Nephron progenitor cell (in vitro differentiated cells): ENCODE data around the gene SGPP2.
A peak's percentile ranks its signal among the peaks of the same experiment; 100 is the strongest.

ENCODE experiments used
- DNase-seq: peaks from one replicate; pipeline ENCODE4 v3.0.0; 2021
- H3K27ac Mint-ChIP-seq: 2 replicates; pipeline ENCODE4 v1.8.0; 2021; ENCODE audit warnings: mild to moderate bottlenecking, moderate library complexity, mixed read lengths
- H3K27me3 Mint-ChIP-seq: 2 replicates; pipeline ENCODE4 v1.8.0; 2021; ENCODE audit warnings: mild to moderate bottlenecking, low read depth, mixed read lengths; ENCODE audit not compliant: poor library complexity
- H3K36me3 Mint-ChIP-seq: 2 replicates; pipeline ENCODE4 v1.8.0; 2021; ENCODE audit warnings: low read depth, mixed read lengths
- H3K4me1 Mint-ChIP-seq: 2 replicates; pipeline ENCODE4 v1.8.0; 2021; ENCODE audit warnings: mixed read lengths
- H3K4me3 Mint-ChIP-seq: 2 replicates; pipeline ENCODE4 v1.8.0; 2021; ENCODE audit warnings: mild to moderate bottlenecking, moderate library complexity, mixed read lengths
- H3K9me3 Mint-ChIP-seq: 2 replicates; pipeline ENCODE4 v1.8.0; 2021; ENCODE audit warnings: mild to moderate bottlenecking, moderate library complexity, mixed read lengths
- CTCF ChIP-seq: fragments of 200-600 bp; sonication (generic); IDR thresholded peaks from 2 replicates; pipeline ENCODE4 v1.5.0; 2021; ENCODE audit warnings: antibody characterized with exemption

The SGPP2 gene

GRCh38 chr2:222561817-222562645 is 137.7 kb downstream of the SGPP2 start:
- peaks cover 2% of the 10 kb centered on the region for H3K9me3 Mint-ChIP-seq
- peak; percentile 58 for DNase-seq
- TF ChIP-seq CTCF, result peak; percentile 62
- peaks cover 47% of the 10 kb centered on the region for H3K4me1 Mint-ChIP-seq
- no peak overlapping the region for H3K4me3 Mint-ChIP-seq
- peaks cover 14% of the 10 kb centered on the region for H3K36me3 Mint-ChIP-seq
- peaks cover 7% of the 10 kb centered on the region for H3K27me3 Mint-ChIP-seq
- H3K27ac Mint-ChIP-seq, result peak overlapping the region; percentile 12

GRCh38 chr2:222563106-222563718 is 138.9 kb downstream of the SGPP2 start:
- H3K4me1 Mint-ChIP-seq, result peaks cover 51% of the 10 kb centered on the region
- DNase-seq, result no peak
- H3K9me3 Mint-ChIP-seq, result no peaks in the 10 kb centered on the region
- H3K36me3 Mint-ChIP-seq, result peaks cover 13% of the 10 kb centered on the region
- TF ChIP-seq CTCF, result no peak
- no peak overlapping the region for H3K4me3 Mint-ChIP-seq
- H3K27me3 Mint-ChIP-seq, result peaks cover 4% of the 10 kb centered on the region
- no peak overlapping the region for H3K27ac Mint-ChIP-seq

- no peak for DNase-seq
- peaks cover 56% of the 10 kb centered on the region for H3K4me1 Mint-ChIP-seq
- peaks cover 8% of the 10 kb centered on the region for H3K36me3 Mint-ChIP-seq
- no peak overlapping the region for H3K4me3 Mint-ChIP-seq
- peaks cover 4% of the 10 kb centered on the region for H3K27me3 Mint-ChIP-seq
- no peak for TF ChIP-seq CTCF
- no peak overlapping the region for H3K27ac Mint-ChIP-seq
- no peaks in the 10 kb centered on the region for H3K9me3 Mint-ChIP-seq
Measured at GRCh38 chr2:222563936-222564335, 139.6 kb downstream of the SGPP2 start.

GRCh38 chr2:222566229-222566628 is 141.9 kb downstream of the SGPP2 start:
- no peak for DNase-seq
- H3K36me3 Mint-ChIP-seq, result peaks cover 13% of the 10 kb centered on the region
- H3K27ac Mint-ChIP-seq, result no peak overlapping the region
- no peak overlapping the region for H3K4me3 Mint-ChIP-seq
- no peak for TF ChIP-seq CTCF
- H3K4me1 Mint-ChIP-seq, result peaks cover 59% of the 10 kb centered on the region
- peaks cover 4% of the 10 kb centered on the region for H3K27me3 Mint-ChIP-seq
- H3K9me3 Mint-ChIP-seq, result no peaks in the 10 kb centered on the region

- no peak overlapping the region for H3K27ac Mint-ChIP-seq
- no peak overlapping the region for H3K4me3 Mint-ChIP-seq
Measured at GRCh38 chr2:222568865-222569264, 144.5 kb downstream of the SGPP2 start.

More at GRCh38 chr2:222568865-222569264, 144.5 kb downstream of the SGPP2 start:
- Mint-ChIP-seq H3K4me1 (peaks cover 45% of the 10 kb centered on the region), H3K27me3 (no peaks in the 10 kb centered on the region), H3K36me3 (peaks cover 26% of the 10 kb centered on the region), H3K9me3 (no peaks in the 10 kb centered on the region)
- no peak for TF ChIP-seq CTCF
- DNase-seq, result no peak
